Sigmoid colon (tissue), 7 donors: ENCODE results near the gene EVI2B. TPM values are rescaled to one million over a fixed set of nuclear protein-coding genes. Genes with fewer than 3 reads are reported as not detected.

Experiments
- DNase-seq: peaks from one replicate; pipeline ENCODE4 v3.0.0-alpha.2; 2019
- H3K27ac ChIP-seq, 4 donors: fragments of 200-600 bp; sonication (generic); one replicate each; pipeline ENCODE4 v1.5.1; 2016 to 2019; ENCODE audit warnings: mild to moderate bottlenecking in 1 of 4
- H3K27me3 ChIP-seq, 3 donors: fragments of 200-600 bp; sonication (generic); one replicate each; pipeline ENCODE4 v1.5.1; 2019; ENCODE audit warnings: mild to moderate bottlenecking in 1 of 3
- H3K36me3 ChIP-seq, 4 donors: fragments of 200-600 bp; sonication (generic); one replicate each; pipeline ENCODE4 v1.5.1; 2016 to 2019
- H3K4me1 ChIP-seq, 4 donors: fragments of 200-600 bp; sonication (generic); one replicate each; pipeline ENCODE4 v1.5.1; 2017 to 2019
- H3K4me3 ChIP-seq, 4 donors: fragments of 200-600 bp; sonication (generic); one replicate each; pipeline ENCODE4 v1.5.1; 2017 to 2019; ENCODE audit warnings: mild to moderate bottlenecking in 2 of 4, moderate library complexity in 1 of 4
- H3K9me3 ChIP-seq, 4 donors: fragments of 200-600 bp in 3 of 4; sonication (generic) in 3 of 4; one replicate each; pipeline versions ENCODE4 v1.5.1 to v1.6.1; 2013 to 2019
- CTCF ChIP-seq, 4 experiments: fragments of 450-650 bp in 3 of 4; fragments of 200-600 bp in 1 of 4; IDR thresholded peaks; one replicate each; pipeline ENCODE4 v1.5.1; 2016 to 2019; ENCODE audit warnings: antibody characterized with exemption in 4 of 4, mild to moderate bottlenecking in 3 of 4, moderate library complexity in 2 of 4
- EP300 ChIP-seq, 4 donors: sonication (generic); formaldehyde crosslinking; IDR thresholded peaks; one replicate each; pipeline ENCODE4 v1.6.1; 2017; ENCODE audit warnings: antibody characterized with exemption in 4 of 4
- POLR2A ChIP-seq, 2 donors: fragments of 450-650 bp; IDR thresholded peaks; one replicate each; pipeline ENCODE4 v1.6.1; 2016; ENCODE audit warnings: antibody characterized with exemption in 2 of 2, mild to moderate bottlenecking in 2 of 2, moderate library complexity in 2 of 2
- POLR2AphosphoS5 ChIP-seq, 4 donors: sonication (generic); formaldehyde crosslinking; IDR thresholded peaks; one replicate each; pipeline ENCODE4 v1.6.1; 2017; ENCODE audit warnings: antibody characterized with exemption in 4 of 4
- WGBS, 2 donors: extraction: QIAGEN DNeasy Blood & Tissue Kit; methylation state at CpG; one replicate each; pipeline ENCODE4 v1.1.7; 2013; 5-methylcytosine and 5-hydroxymethylcytosine counted together
- intact Hi-C: fragments of 100-400 bp; cut with DNase I; formaldehyde crosslinking; loops from one replicate; pipeline ENCODE4 v1.15.1; 2023
- polyA plus RNA-seq, 3 donors: library from polyadenylated mRNA; stranded (reverse); fragments of 200-250 nt; gene quantifications; one replicate each; pipeline ENCODE4 v1.2.3, GENCODE V29; 2013
- total RNA-seq, 4 donors: library from RNA; depleted of rRNA; stranded (reverse); fragments of >200 nt; gene quantifications; one replicate each; pipeline ENCODE4 v1.1.0, GENCODE V29; 2016
- donor health status: healthy with polysubstance abuse.
- donor health status: Bipolar disorder and iron deficiency.
- donor health status: healthy.

EVI2B gene
- total and polyA plus RNA-seq, 7 donors = 6.9 to 30.8 (median 15.5) TPM

GRCh38 chr17:31286587-31286986 lies 27.3 kb downstream of the EVI2B start:
- intact Hi-C loops = no loop called here
- peaks cover 0 to 11% (median 0%) of the 10 kb centered on the region in 4 donors for H3K36me3 ChIP-seq
- TF ChIP-seq POLR2A (IDR thresholded peaks at IDR 0.05) = no peak
- no peak for TF ChIP-seq EP300 (IDR thresholded peaks at IDR 0.05)
- TF ChIP-seq CTCF (IDR thresholded peaks at IDR 0.05) = no peak
- no peak for TF ChIP-seq POLR2AphosphoS5 (IDR thresholded peaks at IDR 0.05)
- no peak overlapping the region for H3K4me3 ChIP-seq
- no peaks in the 10 kb centered on the region for H3K27me3 ChIP-seq
- H3K27ac ChIP-seq = no peak overlapping the region
- no peak for DNase-seq
- H3K9me3 ChIP-seq = no peaks in the 10 kb centered on the region
- H3K4me1 ChIP-seq = no peaks in the 10 kb centered on the region
- 87 to 92% methylated on average over 1 of the region's 1 CpG for WGBS, 2 donors

GRCh38 chr17:31283841-31284240 lies 30.0 kb downstream of the EVI2B start:
- Histone ChIP-seq H3K4me1 (no peaks in the 10 kb centered on the region), H3K36me3 (peaks cover 0 to 11% (median 0%) of the 10 kb centered on the region in 4 donors), H3K27me3 (no peaks in the 10 kb centered on the region), H3K4me3 (no peak overlapping the region), H3K27ac (no peak overlapping the region), H3K9me3 (no peaks in the 10 kb centered on the region)
- TF ChIP-seq CTCF (IDR thresholded peaks at IDR 0.05) = no peak
- TF ChIP-seq EP300 (IDR thresholded peaks at IDR 0.05) = no peak
- no peak for TF ChIP-seq POLR2A (IDR thresholded peaks at IDR 0.05)
- no peak for TF ChIP-seq POLR2AphosphoS5 (IDR thresholded peaks at IDR 0.05)
- DNase-seq = no peak
- intact Hi-C loops = no loop called here

- Histone ChIP-seq H3K4me3 (no peak overlapping the region), H3K27ac (no peak overlapping the region), H3K27me3 (no peaks in the 10 kb centered on the region), H3K36me3 (peaks cover 0 to 14% (median 3%) of the 10 kb centered on the region in 4 donors), H3K4me1 (no peaks in the 10 kb centered on the region), H3K9me3 (no peaks in the 10 kb centered on the region)
- no peak for DNase-seq
- WGBS, 2 donors = 95 to 99% methylated on average over 2 of the region's 2 CpGs
- intact Hi-C loops = no loop called here
- TF ChIP-seq EP300 (IDR thresholded peaks at IDR 0.05) (no peak), POLR2AphosphoS5 (IDR thresholded peaks at IDR 0.05) (no peak)
These were observed 32.8 kb downstream of the EVI2B start for GRCh38 chr17:31281061-31281460.

- intact Hi-C loops = no loop called here
- DNase-seq = no peak
- no peak overlapping the region for H3K4me3 ChIP-seq
- WGBS, 2 donors = 98 to 99% methylated on average over 2 of the region's 2 CpGs
- TF ChIP-seq CTCF (IDR thresholded peaks at IDR 0.05) (no peak), POLR2AphosphoS5 (IDR thresholded peaks at IDR 0.05) (no peak), POLR2A (IDR thresholded peaks at IDR 0.05) (no peak), EP300 (IDR thresholded peaks at IDR 0.05) (no peak)
- H3K4me1 ChIP-seq = peaks cover 0 to 2% (median 0%) of the 10 kb centered on the region in 4 donors
- no peaks in the 10 kb centered on the region for H3K9me3 ChIP-seq
- H3K27me3 ChIP-seq = no peaks in the 10 kb centered on the region
- H3K27ac ChIP-seq = no peak overlapping the region
- peaks cover 0 to 14% (median 3%) of the 10 kb centered on the region in 4 donors for H3K36me3 ChIP-seq
These were observed 34.5 kb downstream of the EVI2B start for GRCh38 chr17:31279401-31279800.

GRCh38 chr17:31275116-31275515 lies 38.7 kb downstream of the EVI2B start:
- intact Hi-C loops = no loop called here
- Histone ChIP-seq H3K36me3 (peaks cover 0 to 23% (median 3%) of the 10 kb centered on the region in 4 donors), H3K9me3 (no peaks in the 10 kb centered on the region), H3K4me1 (peaks cover 0 to 20% (median 7%) of the 10 kb centered on the region in 4 donors), H3K4me3 (no peak overlapping the region), H3K27ac (no peak overlapping the region), H3K27me3 (no peaks in the 10 kb centered on the region)
- DNase-seq = no peak
- WGBS, 2 donors = 92 to 98% methylated on average over 1 of the region's 1 CpG
- no peak for TF ChIP-seq CTCF (IDR thresholded peaks at IDR 0.05)
- no peak for TF ChIP-seq POLR2A (IDR thresholded peaks at IDR 0.05)
- no peak for TF ChIP-seq EP300 (IDR thresholded peaks at IDR 0.05)
- TF ChIP-seq POLR2AphosphoS5 (IDR thresholded peaks at IDR 0.05) = no peak
